NCI-H524 (cell line): ENCODE data around the gene PRUNE1.
A peak's percentile ranks its signal among the peaks of the same experiment; 100 is the strongest.

Source experiments
- DNase-seq, 2 experiments: peaks; one replicate each; lab custom pipeline; 2025; lab: John Stamatoyannopoulos, UW

Gene PRUNE1, protein sequence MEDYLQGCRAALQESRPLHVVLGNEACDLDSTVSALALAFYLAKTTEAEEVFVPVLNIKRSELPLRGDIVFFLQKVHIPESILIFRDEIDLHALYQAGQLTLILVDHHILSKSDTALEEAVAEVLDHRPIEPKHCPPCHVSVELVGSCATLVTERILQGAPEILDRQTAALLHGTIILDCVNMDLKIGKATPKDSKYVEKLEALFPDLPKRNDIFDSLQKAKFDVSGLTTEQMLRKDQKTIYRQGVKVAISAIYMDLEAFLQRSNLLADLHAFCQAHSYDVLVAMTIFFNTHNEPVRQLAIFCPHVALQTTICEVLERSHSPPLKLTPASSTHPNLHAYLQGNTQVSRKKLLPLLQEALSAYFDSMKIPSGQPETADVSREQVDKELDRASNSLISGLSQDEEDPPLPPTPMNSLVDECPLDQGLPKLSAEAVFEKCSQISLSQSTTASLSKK

DNA sequence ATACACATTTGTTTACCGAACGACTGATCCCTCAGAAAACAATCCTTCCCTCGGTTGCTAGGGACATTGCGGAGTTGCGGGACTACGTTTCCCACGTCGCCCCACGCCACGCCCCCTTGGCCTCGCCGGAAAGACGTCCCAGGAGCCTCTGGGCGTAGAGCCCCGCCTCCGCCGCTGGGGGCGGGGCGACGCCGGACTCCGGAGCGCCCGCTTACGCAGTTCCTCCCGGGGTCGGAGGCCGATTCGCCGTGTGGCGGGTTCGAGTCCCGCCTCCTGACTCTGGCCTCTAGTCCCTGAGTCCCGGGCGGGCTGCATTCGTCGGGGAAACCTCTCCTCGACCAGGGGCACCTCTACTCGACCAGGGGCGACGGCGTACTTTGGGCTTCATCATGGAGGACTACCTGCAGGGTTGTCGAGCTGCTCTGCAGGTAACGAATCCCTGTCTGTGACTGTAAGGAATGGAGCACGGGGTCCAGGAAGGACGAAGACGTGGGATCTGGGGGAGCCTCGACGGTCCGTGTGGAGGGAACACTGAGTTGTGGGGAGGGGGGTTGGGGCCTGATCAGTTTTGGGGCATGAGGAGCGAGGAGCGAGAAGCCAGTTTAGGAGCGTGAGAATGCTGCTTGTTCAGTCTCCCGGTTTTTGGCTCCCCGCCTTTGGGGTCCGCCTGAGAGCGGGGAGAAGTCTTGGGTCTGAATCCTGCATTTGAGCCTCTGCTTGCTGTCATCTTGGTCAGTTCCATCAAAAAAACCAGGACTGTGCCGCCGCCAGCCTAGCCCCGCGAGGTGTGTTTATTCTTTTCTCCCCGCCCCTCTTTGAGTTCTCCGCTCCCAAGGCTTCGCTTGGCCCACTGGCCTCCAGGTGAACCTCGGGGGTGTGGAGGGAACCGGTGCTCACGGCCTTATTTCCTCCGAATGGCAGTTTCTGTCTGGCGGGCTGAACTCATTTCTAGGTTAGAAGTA, at the start of gene PRUNE1:
TSS of gene PRUNE1 (plus strand) at position 206 of the 962 bp plus-strand sequence. CDS start at position 390, 184 bp downstream.
- peak; percentile 82 to 93 for DNase-seq

DNA sequence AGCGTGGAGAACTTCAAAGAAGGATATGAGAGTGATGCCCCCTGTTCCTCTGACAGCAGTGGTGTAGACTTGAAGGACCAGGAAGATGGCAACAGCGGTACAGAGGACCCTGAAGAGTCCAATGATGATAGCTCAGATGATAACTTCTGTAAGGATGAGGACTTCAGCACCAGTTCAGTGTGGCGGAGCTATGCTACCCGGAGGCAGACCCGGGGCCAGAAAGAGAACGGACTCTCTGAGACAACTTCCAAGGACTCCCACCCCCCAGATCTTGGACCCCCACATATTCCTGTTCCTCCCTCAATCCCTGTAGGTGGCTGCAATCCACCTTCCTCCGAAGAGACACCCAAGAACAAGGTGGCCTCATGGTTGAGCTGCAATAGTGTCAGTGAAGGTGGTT, 47.6 kb upstream of the PRUNE1 start:
- DNase-seq = no peak

DNA sequence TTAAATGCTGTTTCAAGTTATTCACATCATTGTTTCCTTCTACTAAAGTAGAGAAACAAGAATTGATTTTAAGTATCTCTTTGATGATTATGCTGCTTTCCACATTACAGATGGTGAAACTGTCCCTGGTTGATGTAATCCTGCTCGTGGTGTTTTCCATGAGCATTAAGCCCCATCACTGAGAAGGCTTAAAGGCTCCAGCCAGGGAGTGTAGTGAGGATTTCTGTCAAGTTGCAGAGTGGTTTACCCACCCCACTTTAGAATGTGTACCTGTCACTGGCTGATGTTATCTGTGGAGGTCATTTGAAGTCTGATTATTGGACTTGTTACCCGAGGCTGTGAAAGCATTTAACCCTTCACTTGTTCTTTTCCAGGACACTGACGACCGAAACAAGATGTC, 46.5 kb upstream of the PRUNE1 start:
- DNase-seq = peak in 1 of 2 experiments; percentile 12

DNA sequence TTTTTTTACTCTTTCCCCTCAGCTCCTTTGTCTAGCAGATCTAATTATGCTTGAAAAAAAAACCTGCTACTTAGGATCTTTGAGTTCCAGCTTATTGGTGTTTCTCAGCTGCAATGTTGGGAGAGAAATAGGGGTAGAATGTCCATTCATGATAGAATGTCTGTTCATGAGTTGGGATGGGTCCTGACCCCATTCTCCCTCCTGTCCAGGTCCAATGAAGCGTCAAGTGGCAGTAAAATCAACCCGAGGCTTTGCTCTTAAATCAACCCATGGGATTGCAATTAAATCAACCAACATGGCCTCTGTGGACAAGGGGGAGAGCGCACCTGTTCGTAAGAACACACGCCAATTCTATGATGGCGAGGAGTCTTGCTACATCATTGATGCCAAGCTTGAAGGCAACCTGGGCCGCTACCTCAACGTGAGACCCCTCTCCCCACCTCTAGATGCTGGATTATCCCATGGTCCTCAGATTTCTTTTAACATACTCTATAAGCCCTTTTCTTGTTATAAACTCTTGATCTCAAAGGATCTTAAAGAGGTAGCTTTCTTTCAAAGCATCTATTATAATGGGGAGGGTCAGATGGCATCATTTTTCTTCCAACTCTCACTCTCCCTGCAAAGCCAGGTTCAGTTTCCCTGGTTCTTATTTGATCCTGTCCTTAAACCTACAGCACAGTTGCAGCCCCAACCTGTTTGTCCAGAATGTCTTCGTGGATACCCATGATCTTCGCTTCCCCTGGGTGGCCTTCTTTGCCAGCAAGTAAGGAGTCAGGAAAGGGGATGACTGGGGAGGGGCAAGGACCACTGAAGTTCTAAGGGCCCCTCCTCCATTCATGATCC, 44.7 kb upstream of the PRUNE1 start:
- DNase-seq = no peak

DNA sequence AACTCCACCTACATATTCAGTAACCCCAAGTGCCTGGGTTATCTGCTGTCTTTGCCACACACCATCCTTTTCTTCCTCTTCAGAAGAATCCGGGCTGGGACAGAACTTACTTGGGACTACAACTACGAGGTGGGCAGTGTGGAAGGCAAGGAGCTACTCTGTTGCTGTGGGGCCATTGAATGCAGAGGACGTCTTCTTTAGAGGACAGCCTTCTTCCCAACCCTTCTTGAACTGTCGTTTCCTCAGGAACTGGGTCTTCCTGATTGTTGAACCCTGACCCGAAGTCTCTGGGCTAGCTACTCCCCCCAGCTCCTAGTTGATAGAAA, 44.1 kb upstream of the PRUNE1 start:
- no peak for DNase-seq

DNA sequence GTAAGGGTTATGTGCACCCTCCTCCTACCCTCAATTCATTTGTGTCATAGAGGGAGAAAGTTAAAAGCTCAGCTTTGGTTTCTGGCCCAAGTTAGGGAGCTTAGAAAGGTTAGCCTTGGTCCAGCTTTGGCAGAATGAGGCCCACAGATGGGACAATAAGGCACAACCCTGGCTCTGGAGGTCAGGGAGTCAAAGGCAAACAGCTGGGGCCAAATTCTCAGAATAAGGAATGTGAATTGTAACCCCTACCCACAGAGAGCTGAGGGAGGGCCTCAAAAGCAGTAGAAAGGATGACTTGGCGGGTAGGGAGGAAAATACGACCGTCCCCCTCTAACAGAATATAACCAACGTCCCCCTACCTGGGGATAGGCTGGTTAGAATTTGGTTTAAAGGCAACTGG, 42.6 kb upstream of the PRUNE1 start:
- no peak for DNase-seq

DNA sequence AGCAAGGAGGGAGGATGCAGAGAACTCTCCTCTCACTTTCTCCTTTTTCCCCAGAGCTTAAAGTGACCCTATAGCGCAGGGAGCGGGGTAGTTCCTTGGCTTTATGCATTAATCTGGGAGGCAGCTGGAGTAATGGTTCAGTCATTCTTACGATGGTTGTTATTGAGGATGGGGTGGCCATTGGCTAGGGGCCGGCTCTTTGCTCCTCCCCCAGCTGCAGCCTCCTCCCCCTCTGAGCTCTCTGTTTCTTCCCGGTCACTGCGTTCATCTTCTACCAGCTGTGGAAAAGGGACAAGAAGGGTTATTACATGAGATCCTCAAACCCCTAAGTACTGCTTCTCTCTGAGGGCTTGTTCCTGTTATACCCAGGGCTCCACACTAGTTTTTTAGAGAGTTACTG, 42.2 kb upstream of the PRUNE1 start:
- no peak for DNase-seq

DNA sequence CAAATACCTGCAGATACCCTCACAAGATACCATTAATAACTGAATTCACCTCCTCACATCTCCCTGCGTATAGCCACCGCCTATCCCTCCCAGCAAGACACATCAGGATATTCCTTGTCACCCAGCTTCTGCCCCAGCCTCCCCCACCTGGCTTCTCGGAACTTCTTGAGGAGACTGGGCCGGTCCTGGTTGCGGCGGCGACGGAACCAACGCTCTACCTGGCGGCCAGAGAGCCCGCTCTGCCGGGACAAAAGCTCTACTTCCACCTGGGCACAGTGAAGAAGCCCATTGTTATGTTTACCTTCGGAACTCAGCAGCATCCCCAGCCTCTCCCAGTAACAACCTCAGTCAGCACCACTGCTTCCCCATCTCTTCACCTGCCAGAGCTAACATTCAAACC, 40.3 kb upstream of the PRUNE1 start:
- no peak for DNase-seq

DNA sequence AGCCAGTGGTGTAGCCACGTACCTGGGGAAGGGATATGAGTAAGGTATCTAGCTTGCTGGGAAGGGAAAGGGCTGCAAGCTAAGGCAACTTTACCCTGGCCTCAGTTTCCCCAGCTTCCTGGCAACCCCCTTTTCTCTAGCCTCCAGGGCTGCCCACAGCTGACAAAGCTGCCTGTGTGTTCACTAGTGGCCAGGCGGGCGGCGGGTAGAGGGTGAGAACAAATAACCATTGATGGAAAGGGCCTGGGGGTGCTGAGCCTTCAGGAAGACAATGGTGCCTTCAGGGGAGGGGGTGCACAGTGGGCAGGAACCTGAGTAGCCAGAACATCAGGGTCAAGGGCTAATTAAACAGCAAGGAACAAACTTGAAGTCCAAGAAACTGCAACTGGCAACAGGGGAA, 39.8 kb upstream of the PRUNE1 start:
- no peak for DNase-seq

DNA sequence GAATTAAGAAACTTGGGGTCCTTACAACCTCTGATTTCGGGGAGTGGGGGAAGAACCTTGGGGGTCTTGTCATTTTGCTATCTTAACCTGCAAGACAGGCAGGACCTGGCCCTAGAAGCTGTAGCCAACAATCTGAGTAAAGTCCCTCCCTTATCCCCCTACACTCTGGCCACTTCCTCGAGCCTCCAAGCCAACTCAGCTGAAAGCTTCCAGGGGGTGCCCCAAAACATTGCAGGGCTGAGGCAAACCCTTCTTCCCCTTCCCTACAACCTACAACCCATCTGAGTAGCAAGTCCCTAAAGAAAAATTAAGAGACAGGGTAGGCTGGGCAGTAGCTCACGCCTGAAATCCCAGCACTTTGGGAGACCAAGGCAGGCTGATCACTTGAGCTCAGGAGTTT, 38.6 kb upstream of the PRUNE1 start:
- no peak for DNase-seq

DNA sequence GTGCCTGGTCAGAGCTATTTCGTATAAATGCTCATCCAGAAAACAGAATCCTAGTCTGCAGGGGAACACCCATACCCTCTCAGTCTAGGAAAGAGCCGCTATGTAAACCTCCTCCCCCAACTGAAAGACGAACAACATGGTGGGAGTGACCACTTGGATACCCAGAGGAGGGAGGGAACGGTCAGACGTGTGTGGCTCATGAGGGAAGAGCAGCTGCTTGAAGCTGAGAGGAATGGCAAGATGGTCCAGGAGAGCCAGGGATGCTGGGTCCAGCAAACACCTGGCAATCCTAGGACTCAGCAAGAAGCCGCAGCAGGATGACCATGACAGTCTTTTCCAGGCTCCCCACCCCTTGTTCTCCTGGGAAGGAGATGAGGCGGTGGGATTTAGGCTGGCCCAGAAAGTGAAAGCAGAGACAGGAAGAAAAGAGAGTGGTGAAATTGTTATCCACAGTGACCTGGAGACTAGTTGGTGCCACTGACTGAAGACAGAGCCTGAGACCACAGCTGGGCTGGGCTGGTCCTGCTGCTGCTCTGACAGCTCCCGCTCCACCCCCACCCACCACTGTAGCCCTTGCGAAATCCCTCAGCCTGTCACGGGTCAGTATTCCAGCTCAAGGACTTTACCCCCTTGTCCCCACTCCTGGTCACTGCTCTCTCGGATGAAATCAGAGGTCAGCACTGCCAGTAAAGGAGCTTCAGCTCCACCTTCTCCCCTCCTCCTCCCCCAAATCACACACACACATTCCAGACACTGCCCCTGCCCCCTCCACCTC, 37.3 kb upstream of the PRUNE1 start:
- no peak for DNase-seq

DNA sequence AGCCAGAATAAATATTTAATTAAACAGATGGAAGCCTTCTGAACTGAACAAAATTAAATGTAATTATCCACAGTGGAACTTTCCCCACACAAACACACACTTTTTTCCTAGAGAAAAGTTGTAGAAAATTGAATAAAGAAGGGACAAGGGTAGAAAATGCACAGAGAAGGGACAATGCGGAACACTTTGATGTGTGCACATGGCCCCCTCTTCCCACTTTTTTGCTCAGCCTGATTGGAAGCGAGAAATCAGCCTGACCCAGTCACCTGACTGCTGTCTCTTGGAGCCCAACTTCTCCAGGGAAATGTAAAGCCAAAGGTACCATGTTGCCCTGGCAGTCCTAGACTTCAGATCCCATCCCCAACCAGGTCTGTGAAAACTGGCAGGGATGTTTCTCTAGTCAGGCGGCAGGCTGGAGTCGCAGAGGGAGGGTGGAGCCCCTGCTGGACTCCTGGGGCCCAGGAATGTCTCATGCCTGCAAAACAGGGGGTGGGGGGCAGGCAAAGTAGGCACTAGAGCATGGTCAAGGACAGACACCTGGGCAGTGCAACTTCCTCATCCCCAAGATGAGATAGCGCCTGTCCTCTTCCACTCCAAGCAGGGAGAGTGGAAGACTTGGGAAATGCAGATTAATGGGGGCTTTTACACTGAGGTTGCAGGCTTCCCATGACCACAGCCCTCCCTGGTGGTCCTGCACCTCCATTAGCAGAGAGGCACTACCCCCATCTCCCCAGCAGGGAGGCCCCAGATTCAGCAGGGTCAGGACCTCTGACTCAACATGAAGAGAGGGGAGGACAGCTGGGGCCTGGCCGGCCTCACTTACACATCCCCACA, 36.4 kb upstream of the PRUNE1 start:
- no peak for DNase-seq

DNA sequence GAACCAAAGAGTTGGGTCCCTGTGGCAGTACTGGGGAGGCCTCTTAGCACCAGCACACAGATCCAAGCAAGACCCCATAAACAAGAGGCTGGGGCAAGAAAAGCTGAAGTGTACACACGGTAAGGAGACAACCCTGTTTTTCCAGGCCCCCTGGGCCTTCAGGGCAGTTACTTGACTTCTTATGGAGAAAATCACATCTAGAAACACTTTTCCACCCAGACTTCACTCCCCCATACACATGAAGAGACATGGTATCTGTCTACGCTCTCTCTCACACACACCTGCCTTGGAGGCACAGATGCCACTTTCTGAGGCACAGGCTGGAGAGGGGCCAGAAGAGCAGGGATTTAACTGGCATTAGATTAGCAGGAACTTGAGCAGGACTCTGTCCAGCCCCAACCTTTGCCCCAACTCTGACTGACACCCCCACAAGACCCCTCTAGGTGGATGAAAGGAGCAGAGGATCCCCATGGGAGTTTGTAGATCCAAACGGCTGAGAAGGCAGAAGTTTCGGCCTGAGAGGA, 35.8 kb upstream of the PRUNE1 start:
- peak in 1 of 2 experiments; percentile 27 for DNase-seq

DNA sequence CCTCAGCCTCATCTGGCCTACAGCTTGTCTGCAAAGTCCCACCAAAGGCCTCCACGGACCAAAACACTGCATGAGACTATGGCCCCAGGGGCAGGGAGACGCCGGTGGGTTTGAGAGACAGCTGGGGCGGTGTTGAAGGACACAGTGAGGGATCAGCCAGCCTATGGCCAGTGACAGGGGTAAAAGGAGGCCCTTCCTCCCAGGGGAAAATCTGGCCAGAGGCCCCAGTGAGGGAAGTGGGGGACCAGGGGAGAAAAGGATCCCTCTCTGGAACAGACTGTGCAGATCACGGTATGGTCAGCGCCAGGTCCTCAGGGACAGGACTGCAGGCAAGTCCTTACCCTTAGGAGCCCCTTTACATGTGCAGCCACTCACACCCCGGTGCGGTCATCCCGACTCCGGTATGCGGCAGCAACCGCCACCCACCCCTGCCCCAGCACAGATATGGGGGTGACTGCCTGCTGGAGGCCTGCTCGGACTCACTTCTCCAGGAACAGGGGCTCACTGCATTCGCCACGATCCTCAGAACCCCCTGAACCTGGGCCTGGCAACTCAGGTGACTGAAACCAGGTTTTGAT, 34.9 kb upstream of the PRUNE1 start:
- DNase-seq = no peak

DNA sequence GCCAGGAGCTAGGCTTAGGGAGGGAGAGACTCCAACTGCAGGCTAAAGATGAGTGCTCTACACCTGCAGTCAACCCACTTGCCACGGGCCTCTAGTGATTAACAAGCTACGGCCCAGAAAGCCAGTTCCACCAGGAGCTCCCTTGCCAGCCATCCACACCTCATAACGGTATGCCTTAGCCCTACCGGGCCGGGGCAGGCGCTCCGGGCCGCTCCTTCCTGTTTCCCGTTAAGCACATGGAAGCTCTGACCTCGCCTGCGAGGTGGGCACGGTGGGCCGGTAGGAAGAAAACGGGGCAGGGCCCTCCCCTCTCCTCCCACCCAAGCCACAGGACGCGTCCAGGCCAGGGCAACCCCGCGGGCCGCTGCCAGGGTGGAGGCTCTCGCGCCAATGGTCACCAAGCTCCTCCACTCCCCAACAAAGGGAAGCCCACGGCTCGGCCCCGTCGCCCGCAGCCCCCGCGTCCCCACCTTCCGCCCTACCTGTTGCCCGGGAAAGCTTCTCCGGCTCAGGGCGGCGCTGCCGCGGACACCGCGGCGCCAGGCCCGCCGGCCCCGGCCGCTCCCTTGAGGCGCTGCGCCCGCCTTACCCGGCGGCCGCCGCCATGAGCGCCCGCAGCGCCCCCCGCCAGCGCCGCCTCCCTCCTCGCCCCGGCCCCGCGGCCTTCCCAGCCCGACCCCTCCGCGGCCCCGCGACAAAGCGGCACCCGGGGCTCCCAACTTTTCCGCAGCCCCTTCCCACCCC, 34.2 kb upstream of the PRUNE1 start:
- peak in 1 of 2 experiments; percentile 33 for DNase-seq

DNA sequence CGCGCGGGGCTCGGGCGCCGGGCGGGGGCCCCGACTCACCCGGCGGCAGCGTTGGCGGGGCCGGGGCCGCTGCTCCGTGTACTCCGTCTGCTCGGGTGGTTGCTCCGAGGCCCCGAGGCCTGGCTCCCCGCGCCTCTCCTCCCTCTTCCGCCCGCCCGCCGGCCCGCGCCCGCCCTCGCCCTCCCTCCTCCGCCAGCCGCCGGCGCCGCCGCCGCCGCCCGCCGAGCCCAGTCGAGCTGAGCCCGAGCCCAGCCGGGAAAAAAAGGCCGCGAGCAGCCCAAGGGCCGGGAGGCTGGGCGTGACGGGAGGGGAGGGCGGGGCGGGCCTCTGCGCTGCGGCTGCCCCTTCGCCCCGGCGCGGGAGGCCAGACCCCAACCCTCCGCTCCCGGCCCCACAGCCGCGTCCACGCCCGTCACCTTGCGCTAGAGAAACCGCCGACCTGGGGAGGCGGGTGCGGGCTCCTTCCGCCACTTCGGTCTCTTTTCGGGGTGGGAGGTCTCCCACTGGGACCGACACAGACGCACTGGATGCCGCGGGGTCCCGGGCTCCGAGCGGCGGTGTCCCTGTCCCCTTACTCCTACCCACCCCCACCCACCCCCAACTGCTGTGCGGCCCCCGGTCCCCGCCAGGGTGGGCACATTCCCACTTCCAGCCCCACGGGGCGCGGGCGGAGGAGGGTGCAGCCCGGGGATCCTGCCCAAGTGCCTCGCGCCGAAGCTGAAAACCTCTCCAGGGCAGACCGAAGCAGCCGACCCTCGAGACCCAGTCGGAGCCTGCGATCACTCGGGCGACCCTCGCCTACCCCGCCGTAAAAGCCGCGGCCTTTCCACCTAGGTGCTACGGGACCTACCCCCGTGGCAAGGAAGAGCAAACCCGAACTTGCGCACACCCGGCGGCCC, 33.4 kb upstream of the PRUNE1 start, which contains the start of gene CERS2:
TSS of gene CERS2 (minus strand) at position 256 of the 899 bp plus-strand sequence. CDS start 5,745 bp downstream, outside the sequence.
- DNase-seq = peak in 1 of 2 experiments; percentile 25

DNA sequence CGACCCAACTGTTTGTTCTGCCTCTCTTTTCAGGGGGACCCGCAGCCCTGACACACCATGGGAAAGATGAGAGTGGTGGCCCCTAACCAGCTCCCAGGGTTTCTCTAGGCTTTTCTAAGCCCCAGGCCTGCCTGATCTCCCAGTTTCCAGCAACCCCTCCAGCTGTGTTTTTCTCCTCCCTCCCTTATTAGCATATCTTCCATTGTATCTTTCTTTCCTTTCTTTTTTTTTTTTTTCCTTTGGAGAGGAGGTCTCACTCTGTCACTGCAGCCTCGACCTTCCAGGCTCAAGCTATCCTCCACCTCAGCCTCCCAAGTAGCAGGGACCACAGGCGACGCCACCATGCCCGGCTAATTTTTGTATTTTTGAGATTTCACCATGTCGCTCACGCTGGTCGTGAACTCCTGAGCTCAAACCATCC, 31.8 kb upstream of the PRUNE1 start:
- no peak for DNase-seq
